NB4 (cell line): ENCODE measurements around the gene DEFB132.
A peak's percentile ranks its signal among the peaks of the same experiment; 100 is the strongest.
"Not testable (repeated sequence)": the region's sequence is repeated elsewhere in the genome, so short reads cannot be mapped to it uniquely, and the experiment has no call there.

Experiments used
- DNase-seq: peaks from one replicate; pipeline ENCODE4 v3.0.0; 2010; ENCODE audit warnings: low read depth
- H3K4me3 ChIP-seq: one replicate; pipeline ENCODE4 v1.5.1; 2011; ENCODE audit warnings: mild to moderate bottlenecking, low read depth, low read length, moderate library complexity
- CTCF ChIP-seq: IDR thresholded peaks from one replicate; pipeline ENCODE4 v1.5.1; 2012; ENCODE audit warnings: low read depth, low read length
- MAX ChIP-seq: IDR thresholded peaks from 2 replicates; pipeline ENCODE4 v1.6.1; 2011; ENCODE audit warnings: low read depth, low read length
- MYC ChIP-seq: IDR thresholded peaks from 2 replicates; pipeline ENCODE4 v1.6.1; 2011; ENCODE audit warnings: low read depth, low read length
- POLR2A ChIP-seq: IDR thresholded peaks from 2 replicates; pipeline ENCODE4 v1.6.1; 2011; ENCODE audit warnings: mild to moderate bottlenecking; ENCODE audit not compliant: insufficient read length; ENCODE audit errors: extremely low read depth

Gene DEFB132

DNA sequence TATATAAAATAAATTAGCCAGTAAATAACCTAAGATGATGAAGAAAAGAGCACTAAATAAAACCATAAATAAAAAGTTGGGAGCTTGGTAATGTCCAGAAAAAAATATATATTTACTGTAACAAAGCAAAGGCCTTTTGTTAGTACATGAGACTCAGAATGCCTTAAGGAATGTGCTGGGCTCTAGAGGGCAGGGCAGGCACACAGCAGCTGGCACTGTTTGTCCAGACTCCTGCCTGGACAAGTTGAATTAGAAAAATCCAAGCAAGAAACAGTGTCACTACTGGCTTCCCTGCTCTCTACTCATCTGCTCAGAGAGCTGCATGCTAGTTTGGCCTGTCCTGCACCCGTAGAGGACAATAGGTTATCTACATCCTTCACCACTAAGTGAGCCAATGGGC, 21.6 kb upstream of the DEFB132 start:
- no peak for TF ChIP-seq POLR2A
- no peak for TF ChIP-seq MYC
- no peak for TF ChIP-seq MAX
- no peak for TF ChIP-seq CTCF
- peak; percentile 36 for DNase-seq
- no peak overlapping the region for H3K4me3 ChIP-seq

- peak; percentile 87 for DNase-seq
- peak overlapping the region; percentile 22 for H3K4me3 ChIP-seq
- TF ChIP-seq CTCF (no peak), MYC (no peak), MAX (no peak), POLR2A (no peak)
These were observed 20.0 kb upstream of the DEFB132 start for GRCh38 chr20:237489-237888.

DNA sequence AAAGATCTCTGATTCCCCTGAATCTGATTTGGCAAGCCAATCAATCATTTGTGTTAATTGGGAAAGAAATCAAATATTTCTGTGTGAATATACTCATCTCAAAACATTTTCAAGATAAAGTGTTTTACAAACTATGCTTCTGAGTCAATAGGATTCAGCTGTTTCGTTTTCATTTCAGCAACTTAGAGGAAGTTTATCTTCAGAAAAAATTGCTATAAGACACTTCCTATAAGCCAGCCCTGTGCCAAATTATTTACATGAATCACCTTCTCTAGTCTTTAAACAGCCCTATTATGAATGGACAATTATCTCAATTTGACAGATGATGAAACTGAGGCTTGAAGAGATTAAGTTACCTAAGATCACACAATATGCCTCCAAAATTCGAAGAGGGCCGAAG, 19.6 kb upstream of the DEFB132 start:
- DNase-seq = peak; percentile 44
- peak overlapping the region; percentile 22 for H3K4me3 ChIP-seq
- no peak for TF ChIP-seq MYC
- TF ChIP-seq CTCF = no peak
- TF ChIP-seq POLR2A = no peak
- no peak for TF ChIP-seq MAX

DNA sequence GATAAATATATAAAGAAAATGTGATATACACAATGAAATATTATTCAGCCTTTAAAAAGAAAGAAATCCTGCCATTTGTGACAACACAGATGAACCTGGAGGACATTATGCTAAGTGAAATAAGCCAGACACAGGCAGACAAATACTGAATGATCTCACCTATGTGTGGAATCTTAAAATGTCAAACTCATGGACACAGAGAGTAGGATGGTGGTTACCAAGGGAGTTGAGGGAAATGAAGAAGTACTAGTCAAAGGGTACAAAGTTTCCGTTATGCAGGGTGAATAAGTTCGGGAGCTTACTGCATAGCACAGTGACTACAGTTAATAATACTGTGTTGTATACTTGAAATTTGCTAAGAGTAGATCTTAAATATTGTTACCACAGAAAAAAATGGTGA, 14.6 kb upstream of the DEFB132 start:
- DNase-seq = no peak
- no peak overlapping the region for H3K4me3 ChIP-seq
- TF ChIP-seq MAX = no peak
- TF ChIP-seq MYC = no peak
- TF ChIP-seq CTCF = no peak
- no peak for TF ChIP-seq POLR2A

GRCh38 chr20:251354-251753, 6.2 kb upstream of the DEFB132 start:
- TF ChIP-seq MAX (no peak), POLR2A (no peak), CTCF (no peak), MYC (no peak)
- no peak overlapping the region for H3K4me3 ChIP-seq
- DNase-seq = peak; percentile 24

DNA sequence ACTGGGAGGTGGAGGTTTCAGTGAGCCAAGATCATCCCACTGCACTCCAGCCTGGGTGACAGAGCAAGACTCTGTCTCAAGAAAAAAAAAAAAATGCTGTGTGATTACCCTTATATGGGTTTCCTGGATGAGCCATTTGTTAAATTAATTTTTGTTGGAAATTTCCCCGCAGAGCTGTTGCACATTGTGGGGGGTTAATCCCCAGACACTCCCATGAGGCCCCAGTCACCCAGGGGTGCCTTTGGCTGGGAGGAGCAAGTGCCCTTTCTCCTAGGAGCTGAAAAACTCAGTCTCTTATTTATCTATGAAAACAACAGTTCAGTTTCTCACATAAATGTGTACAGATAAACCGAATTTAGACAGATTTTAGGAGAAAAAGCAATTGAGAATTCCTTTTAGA, 4.7 kb upstream of the DEFB132 start:
- DNase-seq = peak; percentile 47
- H3K4me3 ChIP-seq = no peak overlapping the region
- TF ChIP-seq POLR2A = no peak

- not testable (repeated sequence) for DNase-seq, H3K4me3 ChIP-seq
These were observed 4.1 kb upstream of the DEFB132 start for GRCh38 chr20:253447-253846.
